RWPE1 (cell line): ENCODE measurements around the gene PLEKHO2.
"Not testable (repeated sequence)": the region's sequence is repeated elsewhere in the genome, so short reads cannot be mapped to it uniquely, and the experiment has no call there.

Experiments
- CTCF ChIA-PET: fragments of 350-600 bp; sonication (Branson Sonifier 250); formaldehyde crosslinking; extraction: SDS; loops from one replicate; lab custom pipeline; 2021; lab: Yijun Ruan, JAX
- POLR2A ChIA-PET: fragments of 400-600 bp; formaldehyde crosslinking; extraction: SDS; loops from one replicate; lab custom pipeline; 2020; ENCODE audit warnings: antibody characterized with exemption; ENCODE audit not compliant: low non-redundant PET; lab: Yijun Ruan, JAX
- DNase-seq: peaks from one replicate; pipeline ENCODE4 v3.0.0; 2012; ENCODE audit warnings: low spot score
- H3K27ac ChIP-seq: fragments of 450-650 bp; 2 replicates; pipeline ENCODE4 v1.5.1; 2017
- CTCF ChIP-seq: fragments of 450-650 bp; conservative IDR thresholded peaks from 2 replicates; pipeline ENCODE4 v1.5.1; 2017; ENCODE audit warnings: low read depth, mild to moderate bottlenecking

The PLEKHO2 gene

GRCh38 chr15:64810497-64811326 lies 31.0 kb upstream of the PLEKHO2 start:
- no peak for TF ChIP-seq CTCF
- no peak for DNase-seq
- POLR2A ChIA-PET: no interaction called here
- CTCF ChIA-PET: interaction anchor here (0.5 to 6.4 kb wide), 13 partner anchors 8 to 761 kb away, joined by 3 to 96 read pairs (median 4); partner anchors contain the start of gene ANKDD1A
- no peak overlapping the region for H3K27ac ChIP-seq

GRCh38 chr15:64813075-64813474 lies 28.6 kb upstream of the PLEKHO2 start:
- no peak for DNase-seq
- H3K27ac ChIP-seq: 0 out of 2 replicates have a peak overlapping the region, but pooled peaks have one; percentile 8
- POLR2A ChIA-PET: no interaction called here
- CTCF ChIA-PET: interaction anchor here (0.8 to 1.0 kb wide), 3 partner anchors 9 to 82 kb away, joined by 3 to 6 read pairs (median 4); no protein-coding TSS in a partner anchor
- TF ChIP-seq CTCF: no peak

- CTCF ChIA-PET: interaction anchor here (0.6 to 2.3 kb wide), 2 partner anchors 83 to 1399 kb away, joined by 5 to 8 read pairs; no protein-coding TSS in a partner anchor
- DNase-seq, H3K27ac ChIP-seq, POLR2A ChIA-PET: not testable (repeated sequence)
Observed at GRCh38 chr15:64814283-64814682, 27.4 kb upstream of the PLEKHO2 start.

- DNase-seq, POLR2A ChIA-PET: not testable (repeated sequence)
- CTCF ChIA-PET: interaction anchor here (0.6 to 2.3 kb wide), 2 partner anchors 83 to 1399 kb away, joined by 5 to 8 read pairs; no protein-coding TSS in a partner anchor
- H3K27ac ChIP-seq: peak overlapping the region; percentile 18; the same call in 1 of the 2 replicates
Observed at GRCh38 chr15:64814965-64815364, 26.8 kb upstream of the PLEKHO2 start.

- H3K27ac ChIP-seq: peak overlapping the region; percentile 30
- no peak for TF ChIP-seq CTCF
- no peak for DNase-seq
- POLR2A ChIA-PET: no interaction called here
- CTCF ChIA-PET: no interaction called here
Observed at GRCh38 chr15:64816452-64816851, 25.3 kb upstream of the PLEKHO2 start.

GRCh38 chr15:64824929-64825430 lies 16.7 kb upstream of the PLEKHO2 start:
- no peak for TF ChIP-seq CTCF
- H3K27ac ChIP-seq: peak overlapping the region; percentile 77
- POLR2A ChIA-PET: no interaction called here

GRCh38 chr15:64825431-64826294 lies 16.1 kb upstream of the PLEKHO2 start, which contains the start of gene PIF1:
Gene PIF1 (minus strand): TSS chr15:64825647. CDS start chr15:64824335, 1,312 bp downstream.
- H3K27ac ChIP-seq: peak within 1 kb of the TSS; percentile 77
- POLR2A ChIA-PET: interaction anchor here (0.6 kb wide), 2 partner anchors 10 to 473 kb away, joined by 3 to 5 read pairs; no protein-coding TSS in a partner anchor
- CTCF ChIA-PET: interaction anchor here (0.7 kb wide), 1 partner anchor 10 kb away, joined by 3 read pairs; no protein-coding TSS in a partner anchor
- no peak for TF ChIP-seq CTCF
- peak; percentile 98 for DNase-seq

More at GRCh38 chr15:64824929-64825430, 16.7 kb upstream of the PLEKHO2 start:
- CTCF ChIA-PET: no interaction called here
- no peak for DNase-seq
